Activated CD8-positive, alpha-beta memory T cell treated with anti-CD3 and anti-CD28 coated beads for 1 hour (primary cell): ENCODE data around the gene DUXB.

Source experiments
- DNase-seq, 2 donors: peaks; one replicate each; pipeline ENCODE4 v3.0.0-alpha.2; 2020; ENCODE audit warnings: low read depth in 1 of 2; ENCODE audit errors: extremely low read depth in 1 of 2

DUXB gene

DNA sequence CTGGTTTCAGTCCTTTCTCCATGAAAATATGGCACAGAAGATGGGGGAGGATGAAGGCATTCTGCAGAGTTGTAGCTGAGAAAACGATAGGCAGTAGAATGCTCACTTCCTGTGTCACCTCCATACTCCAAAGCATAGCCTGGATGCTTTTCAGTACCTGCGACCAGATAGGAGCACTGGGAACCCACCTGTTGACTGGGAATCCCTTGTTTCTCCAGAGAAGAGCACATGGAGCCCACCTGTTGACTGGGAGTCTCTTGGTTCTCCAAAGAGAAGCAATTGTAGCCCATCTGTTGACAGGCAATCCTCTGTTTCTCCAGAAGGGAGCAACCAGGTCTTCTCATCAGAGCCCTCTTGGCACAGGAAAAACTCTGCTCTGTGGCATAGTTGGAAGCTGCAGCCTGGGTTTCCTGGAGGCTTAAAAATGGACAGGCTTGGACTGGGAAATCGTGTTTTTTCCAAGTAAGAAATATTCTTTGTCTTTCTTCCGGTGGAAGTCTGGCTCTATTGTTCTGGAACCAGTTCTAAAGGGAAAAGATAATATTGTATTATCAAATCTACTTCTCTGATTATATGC lies 40.4 kb downstream of the DUXB start:
- no peak for DNase-seq

DNA sequence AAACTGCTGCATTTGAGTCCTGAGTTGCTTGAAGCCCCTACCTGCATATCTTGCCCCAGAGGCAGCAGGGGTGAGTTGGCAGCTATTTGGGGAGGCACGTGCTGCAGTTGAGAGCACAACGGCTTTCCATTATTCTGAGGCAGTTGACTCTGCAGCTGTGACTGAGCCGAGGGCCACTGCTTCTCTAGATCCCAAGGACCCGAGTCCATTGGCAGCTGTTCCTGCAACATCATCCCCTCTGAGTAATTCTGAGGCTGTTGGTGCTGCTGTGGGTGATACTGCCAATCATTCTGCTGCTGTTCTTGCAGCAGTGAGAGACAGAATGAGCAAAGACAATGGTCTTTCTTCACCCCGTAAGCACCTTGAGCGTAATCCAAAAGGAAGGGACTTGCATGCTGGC lies 40.9 kb downstream of the DUXB start:
- DNase-seq, result no peak

DNA sequence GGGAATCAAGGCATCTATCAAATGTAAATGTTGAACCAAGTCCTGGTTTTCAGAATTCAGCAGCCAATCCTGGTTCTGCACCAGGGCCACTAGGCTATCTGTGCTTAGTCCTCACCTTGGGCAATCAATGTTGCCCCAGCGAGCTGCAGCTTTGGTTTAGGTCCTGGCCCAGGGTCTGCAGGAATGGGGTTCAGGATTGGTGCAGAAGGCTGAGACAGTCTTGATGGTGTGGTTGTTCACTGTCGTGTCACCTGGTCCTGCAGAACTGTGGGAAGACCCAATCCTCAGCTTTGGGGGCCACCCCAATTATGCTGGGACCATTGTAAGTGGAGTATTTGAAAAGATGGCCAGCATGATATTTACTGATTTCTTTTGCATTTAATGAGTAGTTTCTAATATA lies 43.1 kb downstream of the DUXB start:
- no peak for DNase-seq

DNA sequence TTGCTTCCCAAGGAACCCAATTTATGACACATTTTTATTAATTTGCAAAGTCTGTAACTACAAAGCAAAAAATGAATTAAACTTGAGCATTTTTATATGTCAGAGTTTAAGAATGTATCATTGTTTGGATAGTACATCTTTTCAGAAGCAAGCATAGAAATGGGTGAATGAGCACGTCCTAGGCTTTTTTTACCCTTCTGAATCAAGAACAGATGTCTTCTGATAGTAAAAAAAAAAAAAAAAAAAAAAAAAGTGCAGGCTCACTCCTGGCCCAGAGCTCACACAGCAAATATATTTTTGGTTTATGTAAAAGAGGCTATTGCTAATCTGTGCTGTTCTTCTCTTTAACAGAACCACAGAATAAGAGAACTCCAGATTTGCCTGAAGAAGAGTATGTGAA lies 47.3 kb downstream of the DUXB start:
- DNase-seq, result no peak

DNA sequence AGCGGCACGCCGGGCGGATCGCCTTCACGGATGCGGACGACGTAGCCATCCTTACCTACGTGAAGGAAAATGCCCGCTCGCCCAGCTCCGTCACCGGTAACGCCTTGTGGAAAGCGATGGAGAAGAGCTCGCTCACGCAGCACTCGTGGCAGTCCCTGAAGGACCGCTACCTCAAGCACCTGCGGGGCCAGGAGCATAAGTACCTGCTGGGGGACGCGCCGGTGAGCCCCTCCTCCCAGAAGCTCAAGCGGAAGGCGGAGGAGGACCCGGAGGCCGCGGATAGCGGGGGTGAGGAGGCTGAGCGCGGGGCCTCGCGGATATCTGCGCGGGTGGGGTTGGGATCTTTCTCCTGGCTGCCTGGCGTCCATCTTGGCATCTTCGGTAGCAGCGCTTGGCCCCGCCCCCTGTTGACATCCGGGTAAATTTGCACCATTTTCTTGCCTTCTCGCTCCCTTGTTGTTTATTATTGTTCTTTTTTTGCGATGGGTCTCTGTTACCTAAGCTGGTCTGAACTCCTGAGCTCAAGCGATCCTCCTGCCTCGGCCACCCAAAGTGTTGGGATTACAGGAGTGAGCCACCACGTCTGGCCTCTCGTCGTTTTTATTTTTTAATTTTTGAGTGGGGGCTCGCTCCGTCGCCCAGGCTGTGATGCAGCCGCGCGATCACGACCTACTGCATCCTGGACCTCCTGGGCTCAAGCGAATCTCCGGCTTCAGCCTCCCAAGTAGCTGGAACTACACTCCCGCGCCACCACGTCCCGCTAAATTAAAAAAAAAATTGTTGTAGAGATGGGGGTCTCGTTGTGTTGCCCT lies 52.8 kb downstream of the DUXB start:
- DNase-seq, result peak; percentile 69 to 76

DNA sequence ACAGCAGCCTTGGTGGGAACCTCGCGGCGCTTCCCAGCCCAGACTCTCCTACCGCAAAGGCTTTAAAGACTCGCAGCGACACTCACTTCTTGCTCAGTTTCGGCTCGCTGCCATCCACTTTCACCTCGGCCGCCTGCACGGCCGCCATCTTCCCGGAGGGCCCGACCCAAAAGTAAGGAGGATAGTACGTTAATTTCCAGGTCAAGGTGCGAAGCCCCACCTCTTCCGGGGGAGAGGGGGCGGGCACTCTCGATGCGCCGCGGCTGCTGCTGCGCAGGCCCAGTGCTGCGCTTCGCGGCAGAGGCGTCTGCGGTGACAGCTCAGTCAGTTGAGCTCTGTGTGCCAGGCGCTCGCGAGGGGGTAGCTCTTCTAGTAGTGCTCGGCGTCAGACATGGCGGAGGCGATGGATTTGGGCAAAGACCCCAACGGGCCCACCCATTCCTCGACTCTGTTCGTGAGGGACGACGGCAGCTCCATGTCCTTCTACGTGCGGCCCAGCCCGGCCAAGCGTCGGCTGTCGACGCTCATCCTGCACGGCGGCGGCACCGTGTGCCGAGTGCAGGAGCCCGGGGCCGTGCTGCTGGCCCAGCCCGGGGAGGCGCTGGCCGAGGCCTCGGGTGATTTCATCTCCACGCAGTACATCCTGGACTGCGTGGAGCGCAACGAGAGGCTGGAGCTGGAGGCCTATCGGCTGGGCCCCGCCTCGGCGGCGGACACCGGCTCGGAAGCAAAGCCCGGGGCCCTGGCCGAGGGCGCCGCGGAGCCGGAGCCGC lies 53.6 kb downstream of the DUXB start, which contains the start of the genes KARS1 and TERF2IP:
TSS of gene KARS1 (minus strand) at position 174 of the 773 bp plus-strand sequence. CDS start at position 148, 26 bp downstream.
TSS of gene TERF2IP (plus strand) at position 282 of the 773 bp plus-strand sequence. CDS start at position 392, 110 bp downstream.
- peak; percentile 77 to 88 for DNase-seq

DNA sequence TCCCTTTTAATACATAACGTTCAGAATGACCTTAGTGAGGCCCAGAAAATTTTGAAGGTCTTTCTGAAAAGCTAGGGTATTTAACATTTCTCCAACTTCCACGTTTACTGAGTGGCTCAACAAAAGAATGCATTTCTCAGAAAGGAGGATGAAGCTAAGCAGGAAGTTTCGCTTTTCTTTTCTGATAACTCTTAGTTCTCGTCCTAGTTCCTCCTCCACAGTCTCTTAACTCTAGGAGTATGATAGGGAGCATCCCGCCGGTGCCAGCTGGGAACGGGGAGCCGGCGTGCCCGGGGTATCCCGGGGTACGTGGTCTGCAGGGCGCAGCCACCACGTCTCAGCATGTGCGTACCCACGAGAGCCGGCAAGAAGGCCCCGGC lies 54.2 kb downstream of the DUXB start:
- DNase-seq, result no peak

DNA sequence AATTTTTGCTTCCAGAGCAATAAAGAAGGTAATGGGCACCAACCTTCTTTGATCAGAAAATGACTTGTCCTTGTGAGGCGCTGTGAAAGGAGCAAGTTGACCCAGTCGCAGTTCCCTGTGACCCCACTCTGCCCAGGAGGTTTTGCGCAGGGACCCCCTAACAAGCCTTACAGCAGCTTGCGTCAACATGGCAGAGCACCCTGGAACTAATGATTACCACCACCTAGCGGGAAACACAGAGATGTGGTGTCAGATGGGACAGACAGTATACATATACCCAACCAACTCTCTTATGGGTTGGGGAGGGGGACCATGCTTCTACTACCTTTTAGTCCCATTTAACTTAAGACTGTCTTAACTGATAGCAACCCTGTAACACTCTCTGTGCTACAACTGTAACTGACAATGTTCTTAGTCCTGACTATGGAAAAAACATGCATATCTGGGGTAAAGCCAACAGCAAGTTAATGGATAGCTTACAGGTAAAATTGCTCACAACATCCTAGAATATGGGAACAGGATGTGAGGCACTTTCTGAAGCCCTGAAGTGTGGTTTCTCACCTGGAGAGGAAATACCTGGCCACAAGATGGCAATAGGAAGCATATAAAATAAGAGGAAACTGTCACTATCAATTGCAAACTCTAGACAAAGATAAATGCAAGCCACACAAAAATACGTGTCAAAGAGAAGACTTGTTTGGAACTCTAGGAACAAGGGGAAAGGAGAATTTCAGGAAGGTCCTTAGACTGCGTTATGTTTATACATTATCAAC lies 56.8 kb downstream of the DUXB start:
- DNase-seq, result no peak
